Measurements from ENCODE around the gene KLHL11. TPM values are rescaled to one million over a fixed set of nuclear protein-coding genes. Genes with fewer than 3 reads are reported as not detected.

Gene KLHL11
- total and polyA plus RNA-seq, 11 donors, result 1.1 to 5.9 (median 3.4) TPM

DNA sequence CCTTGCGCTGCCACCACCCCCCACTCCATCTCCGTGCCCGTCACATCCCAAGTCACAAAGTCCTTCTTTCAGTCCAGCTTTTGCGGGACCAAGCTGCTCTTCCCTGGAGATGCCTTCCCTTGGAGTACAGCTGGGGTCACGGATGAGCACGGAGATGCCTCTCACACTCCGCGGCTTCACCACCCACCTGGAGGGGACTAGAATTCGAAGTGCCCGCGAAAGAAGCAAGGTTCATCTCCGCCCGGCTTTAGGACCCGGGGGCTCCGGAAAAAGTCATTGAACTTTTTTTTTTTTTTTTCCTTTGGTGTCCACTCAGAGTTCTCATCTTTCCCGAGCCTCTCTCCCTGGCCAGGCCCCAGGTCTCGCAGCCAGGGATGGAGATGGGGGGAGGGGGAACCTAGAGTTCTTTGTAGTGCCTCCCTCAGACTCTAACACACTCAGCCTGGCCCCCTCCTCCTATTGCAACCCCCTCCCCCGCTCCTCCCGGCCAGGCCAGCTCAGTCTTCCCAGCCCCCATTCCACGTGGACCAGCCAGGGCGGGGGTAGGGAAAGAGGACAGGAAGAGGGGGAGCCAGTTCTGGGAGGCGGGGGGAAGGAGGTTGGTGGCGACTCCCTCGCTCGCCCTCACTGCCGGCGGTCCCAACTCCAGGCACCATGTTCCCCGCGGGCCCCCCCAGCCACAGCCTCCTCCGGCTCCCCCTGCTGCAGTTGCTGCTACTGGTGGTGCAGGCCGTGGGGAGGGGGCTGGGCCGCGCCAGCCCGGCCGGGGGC lies 52.7 kb downstream of the KLHL11 start, which contains the start of gene FKBP10:
TSS of gene FKBP10 (plus strand) at position 624 of the 771 bp plus-strand sequence. CDS start at position 655, 31 bp downstream.
- Histone ChIP-seq H3K36me3 (no peaks in the 10 kb centered on the region), H3K27me3 (peaks cover 0 to 9% (median 0%) of the 10 kb centered on the region in 9 donors), H3K9me3 (no peaks in the 10 kb centered on the region), H3K4me1 (peaks cover 0 to 36% (median 18%) of the 10 kb centered on the region in 12 donors), H3K27ac (peak within 1 kb of the TSS in 11 of 12 donors; percentile 42 to 84 (median 68)), H3K4me3 (peak within 1 kb of the TSS; percentile 62 to 93 (median 67))
- no peak for TF ChIP-seq POLR2A (IDR thresholded peaks at IDR 0.05)
- TF ChIP-seq, protein P1, sequence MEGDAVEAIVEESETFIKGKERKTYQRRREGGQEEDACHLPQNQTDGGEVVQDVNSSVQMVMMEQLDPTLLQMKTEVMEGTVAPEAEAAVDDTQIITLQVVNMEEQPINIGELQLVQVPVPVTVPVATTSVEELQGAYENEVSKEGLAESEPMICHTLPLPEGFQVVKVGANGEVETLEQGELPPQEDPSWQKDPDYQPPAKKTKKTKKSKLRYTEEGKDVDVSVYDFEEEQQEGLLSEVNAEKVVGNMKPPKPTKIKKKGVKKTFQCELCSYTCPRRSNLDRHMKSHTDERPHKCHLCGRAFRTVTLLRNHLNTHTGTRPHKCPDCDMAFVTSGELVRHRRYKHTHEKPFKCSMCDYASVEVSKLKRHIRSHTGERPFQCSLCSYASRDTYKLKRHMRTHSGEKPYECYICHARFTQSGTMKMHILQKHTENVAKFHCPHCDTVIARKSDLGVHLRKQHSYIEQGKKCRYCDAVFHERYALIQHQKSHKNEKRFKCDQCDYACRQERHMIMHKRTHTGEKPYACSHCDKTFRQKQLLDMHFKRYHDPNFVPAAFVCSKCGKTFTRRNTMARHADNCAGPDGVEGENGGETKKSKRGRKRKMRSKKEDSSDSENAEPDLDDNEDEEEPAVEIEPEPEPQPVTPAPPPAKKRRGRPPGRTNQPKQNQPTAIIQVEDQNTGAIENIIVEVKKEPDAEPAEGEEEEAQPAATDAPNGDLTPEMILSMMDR (IDR thresholded peaks at IDR 0.05), result no peak
- 1 to 7% (median 6%) methylated on average over 20 to 35 of the region's 35 CpGs for WGBS, 4 donors
- DNase-seq, result peak; percentile 77 to 81 (median 78)
- peak; percentile 35 to 78 (median 66) for ATAC-seq
- intact Hi-C loops (cut with DNase I), result loop anchor here in 2 of 10 donors (2.0 to 10.0 kb wide), 2 partner anchors 22 to 72 kb away; no protein-coding TSS in a partner anchor

DNA sequence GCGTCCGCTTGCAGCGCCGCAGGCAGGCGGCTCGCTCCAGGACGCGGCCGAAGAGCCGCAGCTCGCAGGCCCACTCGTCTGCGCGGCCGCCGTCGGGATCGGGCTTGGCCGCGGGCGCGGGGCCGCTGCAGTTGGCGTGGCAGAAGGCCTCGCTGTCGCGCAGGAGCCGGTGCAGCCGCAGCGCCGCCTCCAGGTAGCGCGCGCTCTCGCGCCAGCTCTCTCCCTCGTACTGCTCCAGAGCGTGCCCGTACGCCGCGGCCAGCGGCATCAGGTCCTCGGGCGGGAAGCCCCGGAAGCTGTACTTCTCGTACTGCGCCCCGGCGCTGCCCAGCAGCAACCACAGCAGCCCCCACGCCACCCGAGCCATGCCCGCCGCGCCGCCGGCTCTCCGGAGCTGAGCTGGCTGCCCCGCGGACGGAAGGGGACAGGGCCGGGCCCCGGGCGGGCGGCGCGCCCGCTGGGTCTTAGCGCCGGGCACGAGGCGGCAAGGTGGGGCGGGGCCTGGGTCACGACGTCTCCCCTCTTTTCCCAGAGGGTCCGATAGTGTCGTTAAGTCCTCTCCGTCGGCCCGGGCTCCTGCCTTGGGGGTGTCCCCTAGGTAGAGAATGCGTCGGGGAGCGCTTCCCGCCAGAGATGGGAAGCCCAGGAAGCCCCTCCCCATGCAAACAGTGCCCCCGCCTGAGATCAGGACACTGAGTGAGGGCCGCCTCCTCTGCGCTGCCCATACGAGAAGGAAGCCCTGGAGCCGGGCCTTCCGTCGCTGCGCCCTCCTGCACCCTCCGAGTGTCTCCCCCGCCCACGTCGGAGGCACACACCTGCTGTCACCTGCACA lies 53.5 kb downstream of the KLHL11 start, which contains the start of gene P3H4:
TSS of gene P3H4 (minus strand) at position 401 of the 832 bp plus-strand sequence. CDS start at position 367, 34 bp downstream.
- peak; percentile 74 to 87 (median 77) for DNase-seq
- peak; percentile 28 to 87 (median 80) for ATAC-seq
- intact Hi-C loops (cut with DNase I), result loop anchor here in 2 of 10 donors (2.0 to 10.0 kb wide), 2 partner anchors 23 to 73 kb away; no protein-coding TSS in a partner anchor
- peak in 1 of 2 donors; percentile 53 for TF ChIP-seq POLR2A (IDR thresholded peaks at IDR 0.05)
- TF ChIP-seq, protein P1 (IDR thresholded peaks at IDR 0.05), result peak; percentile 42 to 89 (median 72)
- Histone ChIP-seq H3K36me3 (peaks cover 0 to 3% (median 0%) of the 10 kb centered on the region in 9 donors), H3K9me3 (no peaks in the 10 kb centered on the region), H3K4me3 (peak within 1 kb of the TSS; percentile 62 to 93 (median 67)), H3K27me3 (peaks cover 0 to 9% (median 0%) of the 10 kb centered on the region in 9 donors), H3K27ac (peak within 1 kb of the TSS in 11 of 12 donors; percentile 42 to 84 (median 68)), H3K4me1 (peaks cover 0 to 36% (median 18%) of the 10 kb centered on the region in 12 donors)
- 0 to 1% (median 1%) methylated on average over 22 to 96 of the region's 96 CpGs for WGBS, 4 donors

DNA sequence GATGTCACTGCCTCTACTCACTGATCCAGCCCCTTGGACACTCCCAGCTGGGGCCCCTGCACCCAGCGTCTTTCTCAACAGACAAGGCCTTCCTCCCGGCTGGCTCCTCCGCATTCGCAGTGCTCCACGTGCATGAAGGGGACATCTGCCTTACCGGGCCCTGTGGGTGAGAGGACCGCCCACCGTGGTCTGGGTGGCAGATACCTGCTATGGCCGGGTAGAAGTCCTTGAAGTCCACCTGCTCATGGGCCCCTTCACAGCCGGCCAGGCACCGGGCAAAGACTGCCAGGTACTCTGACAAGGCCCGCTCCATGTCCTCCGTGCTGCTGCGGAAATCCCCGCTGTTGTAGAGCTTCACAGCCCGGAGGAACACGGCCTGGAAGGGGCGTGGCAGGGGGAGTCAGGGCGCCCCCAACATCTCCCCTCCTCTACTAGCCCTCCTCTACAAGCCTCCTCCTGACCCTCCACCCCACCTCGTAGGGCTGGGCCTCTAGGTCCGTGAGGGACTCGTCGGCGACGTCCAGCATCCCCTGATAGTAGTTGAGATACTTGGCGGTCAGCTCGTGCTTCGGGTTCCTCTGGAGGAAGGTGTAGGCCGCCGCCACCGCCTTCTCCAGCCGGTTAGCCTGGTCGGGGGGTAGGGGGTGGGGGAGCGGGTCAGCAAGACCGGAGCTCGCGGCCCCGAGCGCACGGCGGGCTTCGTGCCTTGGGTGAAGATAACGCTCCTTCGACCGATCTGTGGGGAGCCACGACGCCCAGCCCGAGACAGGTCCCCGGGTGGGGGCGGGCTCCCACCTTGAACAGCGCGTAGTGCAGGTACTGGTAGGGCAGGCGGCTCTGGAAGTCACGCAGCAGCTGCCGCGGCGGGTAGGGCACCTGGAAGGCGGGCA lies 54.3 kb downstream of the KLHL11 start:
- TF ChIP-seq POLR2A (IDR thresholded peaks at IDR 0.05), result no peak
- TF ChIP-seq, protein P1 (IDR thresholded peaks at IDR 0.05), result no peak
- peak overlapping the region; percentile 62 to 93 (median 67) for H3K4me3 ChIP-seq
- H3K27me3 ChIP-seq, result peaks cover 0 to 9% (median 0%) of the 10 kb centered on the region in 9 donors
- H3K27ac ChIP-seq, result peak overlapping the region in 11 of 12 donors; percentile 42 to 84 (median 68)
- WGBS, 4 donors, result 29 to 77% (median 36%) methylated on average over 18 to 58 of the region's 58 CpGs
- no peak for ATAC-seq
- peaks cover 0 to 36% (median 18%) of the 10 kb centered on the region in 12 donors for H3K4me1 ChIP-seq
- H3K36me3 ChIP-seq, result peaks cover 0 to 6% (median 0%) of the 10 kb centered on the region in 9 donors
- no peak for DNase-seq
- H3K9me3 ChIP-seq, result no peaks in the 10 kb centered on the region
- intact Hi-C loops (cut with DNase I), result loop anchor here in 1 of 10 donors (10.0 kb wide), 1 partner anchor 74 kb away; no protein-coding TSS in a partner anchor
